GM12878 (cell line): ENCODE data around the gene JTB. TPM values are rescaled to one million over a fixed set of nuclear protein-coding genes. Genes with fewer than 3 reads are reported as not detected.
A peak's percentile ranks its signal among the peaks of the same experiment; 100 is the strongest.

Experiments used
- ATF7 ChIP-seq: fragments of 450-650 bp; IDR thresholded peaks from 2 replicates; pipeline ENCODE4 v1.6.1; 2016; ENCODE audit warnings: low read depth, mild to moderate bottlenecking
- CBX3 ChIP-seq: fragments of 200-600 bp; sonication (generic); IDR thresholded peaks from 2 replicates; pipeline ENCODE4 v1.6.1; 2016; ENCODE audit warnings: low read depth, borderline replicate concordance
- CEBPB ChIP-seq, 2 experiments: fragments of 150-350 bp in 1 of 2; IDR thresholded peaks; 2 replicates each; pipeline ENCODE4 v1.6.1; 2012 to 2014; ENCODE audit warnings: low read depth in 2 of 2, low read length in 2 of 2, borderline replicate concordance in 1 of 2, inconsistent platforms in 1 of 2
- IKZF2 ChIP-seq, 2 experiments: fragments of 450-650 bp; IDR thresholded peaks; 2 replicates each; pipeline ENCODE4 v1.6.1; 2017; ENCODE audit warnings: mild to moderate bottlenecking in 2 of 2, moderate library complexity in 2 of 2
- IRF4 ChIP-seq: IDR thresholded peaks from 2 replicates; pipeline ENCODE4 v1.6.1; 2011; ENCODE audit warnings: low read depth, low read length
- KDM1A ChIP-seq: fragments of 200-600 bp; sonication (generic); IDR thresholded peaks from 2 replicates; pipeline ENCODE4 v1.6.1; 2016; ENCODE audit warnings: borderline replicate concordance
- MTA3 ChIP-seq: IDR thresholded peaks from 2 replicates; pipeline ENCODE4 v1.6.1; 2012; ENCODE audit warnings: low read length, inconsistent platforms, borderline replicate concordance
- NFIC ChIP-seq: IDR thresholded peaks from 2 replicates; pipeline ENCODE4 v1.6.1; 2012; ENCODE audit warnings: low read depth, mild to moderate bottlenecking, inconsistent platforms, low read length, moderate library complexity
- RB1 ChIP-seq: fragments of 450-650 bp; formaldehyde crosslinking; IDR thresholded peaks from 2 replicates; pipeline ENCODE4 v1.6.1; 2017; ENCODE audit warnings: mild to moderate bottlenecking, borderline replicate concordance
- RCOR1 ChIP-seq: conservative IDR thresholded peaks from 2 replicates; pipeline ENCODE4 v1.6.1; 2012; ENCODE audit warnings: low read depth, low read length, improper control_type of control experiment
- RELA ChIP-seq: fragments of 450-650 bp; IDR thresholded peaks from 2 replicates; pipeline ENCODE4 v1.8.0; 2014; ENCODE audit warnings: borderline replicate concordance; ENCODE audit not compliant: partially characterized antibody
- RFX5 ChIP-seq: IDR thresholded peaks from 2 replicates; pipeline ENCODE4 v1.6.1; 2011; ENCODE audit warnings: low read depth, low read length, improper control_type of control experiment
- SIX5 ChIP-seq: IDR thresholded peaks from 2 replicates; pipeline ENCODE4 v1.6.1; 2011; ENCODE audit warnings: mild to moderate bottlenecking, low read depth, low read length, moderate library complexity; ENCODE audit not compliant: severe bottlenecking
- SMAD5 ChIP-seq: IDR thresholded peaks from 2 replicates; pipeline ENCODE4 v1.6.1; 2016; ENCODE audit warnings: antibody characterized with exemption, low read depth
- SMC3 ChIP-seq: IDR thresholded peaks from 2 replicates; pipeline ENCODE4 v1.6.1; 2011; ENCODE audit warnings: low read length, improper control_type of control experiment, borderline replicate concordance
- TBL1XR1 ChIP-seq: IDR thresholded peaks from 2 replicates; pipeline ENCODE4 v1.6.1; 2012; ENCODE audit warnings: low read depth, low read length, improper control_type of control experiment
- ZNF384 ChIP-seq: IDR thresholded peaks from 2 replicates; pipeline ENCODE4 v1.6.1; 2012; ENCODE audit warnings: low read depth, mild to moderate bottlenecking, low read length, improper control_type of control experiment, borderline replicate concordance
- ZZZ3 ChIP-seq: IDR thresholded peaks from 2 replicates; pipeline ENCODE4 v1.6.1; 2011; ENCODE audit warnings: low read depth; ENCODE audit not compliant: control insufficient read depth, insufficient read length
- polyA plus RNA-seq, 11 experiments: library from polyadenylated mRNA; depleted of rRNA in 4 of 11; unstranded in 6 of 11; stranded (reverse) in 5 of 11; fragments of >200 nt; fragmentation: Nextera tagmentation in 4 of 11; fragmentation: Illumina TruSeq in 1 of 11; extraction: Ambion mirVana in 4 of 11; extraction: Trizol in 1 of 11; gene quantifications; 1 replicate in 1 of 11; 2 replicates in 10 of 11; pipeline versions ENCODE4 v1.2.1 to v1.2.3, GENCODE V29; 2011 to 2016; ENCODE audit warnings: inconsistent platforms in 2 of 11, missing spikeins in 2 of 11, low read depth in 1 of 11
- total RNA-seq, 4 experiments: library from RNA; depleted of rRNA in 3 of 4; stranded (reverse); fragments of >200 nt in 3 of 4; fragmentation: Illumina TruSeq in 1 of 4; extraction: Trizol in 1 of 4; gene quantifications; 2 replicates each; pipeline versions ENCODE4 v1.2.1 to v1.2.3, GENCODE V29; 2013 to 2021
- TF ChIP-seq, protein P1 (sequence below): IDR thresholded peaks from 2 replicates; pipeline ENCODE4 v1.6.1; 2012; ENCODE audit warnings: low read length, inconsistent platforms
- TF ChIP-seq, protein P2 (sequence below): fragments of 150-350 bp; IDR thresholded peaks from 2 replicates; pipeline ENCODE4 v1.6.1; 2014; ENCODE audit warnings: mild to moderate bottlenecking, low read depth, low read length
- TF ChIP-seq, protein P3 (sequence below): fragments of 450-650 bp; IDR thresholded peaks from 2 replicates; pipeline ENCODE4 v1.6.1; 2017; ENCODE audit warnings: mild to moderate bottlenecking
- TF ChIP-seq, protein P4 (sequence below): fragments of 450-650 bp; IDR thresholded peaks from 2 replicates; pipeline ENCODE4 v1.6.1; 2014; ENCODE audit warnings: mild to moderate bottlenecking

Gene JTB
- total and polyA plus RNA-seq, 10 of the 15 experiments (the other 5 are each of a cell fraction or from before 2014, with no cell fraction given), result 25.0 to 298 (median 155) TPM

DNA sequence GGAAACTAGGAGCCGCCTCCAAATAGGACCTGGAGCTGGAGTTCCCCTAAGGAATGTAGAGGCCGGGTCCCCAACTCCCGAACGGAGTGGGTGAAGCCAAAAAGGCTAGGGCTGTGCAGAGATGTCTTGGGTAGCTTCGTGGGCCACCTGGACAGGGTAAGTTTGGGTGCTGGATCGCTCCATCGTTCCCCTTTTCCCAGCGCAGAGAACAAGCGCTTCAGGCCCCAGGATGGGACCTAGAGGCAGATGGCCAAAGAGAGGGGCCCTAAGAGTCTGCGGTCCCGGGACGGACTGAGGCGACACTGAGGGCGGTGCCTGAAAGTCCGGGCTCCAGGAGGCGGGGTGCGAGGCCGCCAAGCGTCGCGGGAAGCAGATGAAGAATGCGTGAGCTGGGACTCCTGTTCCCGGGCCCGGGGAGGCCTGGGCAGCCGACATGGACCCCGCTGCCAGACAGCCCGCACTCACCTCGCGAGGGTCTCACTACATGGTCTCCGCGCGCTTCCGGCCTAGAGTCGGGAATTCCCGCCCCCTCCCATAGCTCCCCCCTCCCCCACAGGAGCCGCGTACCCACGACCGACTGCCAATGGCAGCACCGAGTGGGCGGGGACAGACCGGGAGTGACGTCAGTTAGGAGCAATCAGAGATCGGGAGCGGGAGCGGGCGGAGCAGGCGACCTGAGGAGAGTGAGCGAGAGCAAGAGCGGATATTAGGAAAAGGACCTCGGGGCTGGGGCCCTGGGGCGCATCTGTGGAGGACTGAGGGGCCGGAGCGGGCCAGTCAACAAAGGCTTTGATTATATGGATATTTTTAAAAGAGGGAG lies 14.2 kb downstream of the JTB start, which contains the start of gene SLC39A1 (continued):
- TF ChIP-seq CEBPB (IDR thresholded peaks at IDR 0.05; ENCODE audit: borderline replicate concordance in 1 of 2, low read depth in 2 of 2, low read length in 2 of 2), result no peak
- no peak for TF ChIP-seq ZZZ3
- TF ChIP-seq CBX3, result no peak
- TF ChIP-seq, protein P1, sequence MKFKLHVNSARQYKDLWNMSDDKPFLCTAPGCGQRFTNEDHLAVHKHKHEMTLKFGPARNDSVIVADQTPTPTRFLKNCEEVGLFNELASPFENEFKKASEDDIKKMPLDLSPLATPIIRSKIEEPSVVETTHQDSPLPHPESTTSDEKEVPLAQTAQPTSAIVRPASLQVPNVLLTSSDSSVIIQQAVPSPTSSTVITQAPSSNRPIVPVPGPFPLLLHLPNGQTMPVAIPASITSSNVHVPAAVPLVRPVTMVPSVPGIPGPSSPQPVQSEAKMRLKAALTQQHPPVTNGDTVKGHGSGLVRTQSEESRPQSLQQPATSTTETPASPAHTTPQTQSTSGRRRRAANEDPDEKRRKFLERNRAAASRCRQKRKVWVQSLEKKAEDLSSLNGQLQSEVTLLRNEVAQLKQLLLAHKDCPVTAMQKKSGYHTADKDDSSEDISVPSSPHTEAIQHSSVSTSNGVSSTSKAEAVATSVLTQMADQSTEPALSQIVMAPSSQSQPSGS, result no peak
- TF ChIP-seq ATF7, result peak; percentile 96
- TF ChIP-seq RCOR1, result no peak; the same call in 1 of the 2 replicates
- no peak for TF ChIP-seq KDM1A
- peak; percentile 10 for TF ChIP-seq RELA
- TF ChIP-seq, protein P2, sequence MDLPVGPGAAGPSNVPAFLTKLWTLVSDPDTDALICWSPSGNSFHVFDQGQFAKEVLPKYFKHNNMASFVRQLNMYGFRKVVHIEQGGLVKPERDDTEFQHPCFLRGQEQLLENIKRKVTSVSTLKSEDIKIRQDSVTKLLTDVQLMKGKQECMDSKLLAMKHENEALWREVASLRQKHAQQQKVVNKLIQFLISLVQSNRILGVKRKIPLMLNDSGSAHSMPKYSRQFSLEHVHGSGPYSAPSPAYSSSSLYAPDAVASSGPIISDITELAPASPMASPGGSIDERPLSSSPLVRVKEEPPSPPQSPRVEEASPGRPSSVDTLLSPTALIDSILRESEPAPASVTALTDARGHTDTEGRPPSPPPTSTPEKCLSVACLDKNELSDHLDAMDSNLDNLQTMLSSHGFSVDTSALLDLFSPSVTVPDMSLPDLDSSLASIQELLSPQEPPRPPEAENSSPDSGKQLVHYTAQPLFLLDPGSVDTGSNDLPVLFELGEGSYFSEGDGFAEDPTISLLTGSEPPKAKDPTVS, result no peak
- TF ChIP-seq IRF4, result no peak
- no peak for TF ChIP-seq MTA3
- TF ChIP-seq SIX5, result no peak
- no peak; the same call in 1 of the 2 replicates for TF ChIP-seq TBL1XR1
- TF ChIP-seq NFIC, result no peak
- no peak for TF ChIP-seq SMC3
- no peak for TF ChIP-seq ZNF384
- TF ChIP-seq SMAD5, result no peak; the same call in 1 of the 2 replicates
- TF ChIP-seq IKZF2 (IDR thresholded peaks at IDR 0.05), result peak in 1 of 2 experiments; percentile 73; a peak in 3 of 4 replicates
- TF ChIP-seq, protein P3, sequence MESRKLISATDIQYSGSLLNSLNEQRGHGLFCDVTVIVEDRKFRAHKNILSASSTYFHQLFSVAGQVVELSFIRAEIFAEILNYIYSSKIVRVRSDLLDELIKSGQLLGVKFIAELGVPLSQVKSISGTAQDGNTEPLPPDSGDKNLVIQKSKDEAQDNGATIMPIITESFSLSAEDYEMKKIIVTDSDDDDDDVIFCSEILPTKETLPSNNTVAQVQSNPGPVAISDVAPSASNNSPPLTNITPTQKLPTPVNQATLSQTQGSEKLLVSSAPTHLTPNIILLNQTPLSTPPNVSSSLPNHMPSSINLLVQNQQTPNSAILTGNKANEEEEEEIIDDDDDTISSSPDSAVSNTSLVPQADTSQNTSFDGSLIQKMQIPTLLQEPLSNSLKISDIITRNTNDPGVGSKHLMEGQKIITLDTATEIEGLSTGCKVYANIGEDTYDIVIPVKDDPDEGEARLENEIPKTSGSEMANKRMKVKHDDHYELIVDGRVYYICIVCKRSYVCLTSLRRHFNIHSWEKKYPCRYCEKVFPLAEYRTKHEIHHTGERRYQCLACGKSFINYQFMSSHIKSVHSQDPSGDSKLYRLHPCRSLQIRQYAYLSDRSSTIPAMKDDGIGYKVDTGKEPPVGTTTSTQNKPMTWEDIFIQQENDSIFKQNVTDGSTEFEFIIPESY, result no peak
- no peak for TF ChIP-seq RFX5
- TF ChIP-seq, protein P4, sequence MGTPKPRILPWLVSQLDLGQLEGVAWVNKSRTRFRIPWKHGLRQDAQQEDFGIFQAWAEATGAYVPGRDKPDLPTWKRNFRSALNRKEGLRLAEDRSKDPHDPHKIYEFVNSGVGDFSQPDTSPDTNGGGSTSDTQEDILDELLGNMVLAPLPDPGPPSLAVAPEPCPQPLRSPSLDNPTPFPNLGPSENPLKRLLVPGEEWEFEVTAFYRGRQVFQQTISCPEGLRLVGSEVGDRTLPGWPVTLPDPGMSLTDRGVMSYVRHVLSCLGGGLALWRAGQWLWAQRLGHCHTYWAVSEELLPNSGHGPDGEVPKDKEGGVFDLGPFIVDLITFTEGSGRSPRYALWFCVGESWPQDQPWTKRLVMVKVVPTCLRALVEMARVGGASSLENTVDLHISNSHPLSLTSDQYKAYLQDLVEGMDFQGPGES, result no peak
- TF ChIP-seq RB1, result no peak
